HPDE6-E6E7 (cell line): ENCODE measurements around the gene FAM161A.
"Not testable (repeated sequence)": the region's sequence is repeated elsewhere in the genome, so short reads cannot be mapped to it uniquely, and the experiment has no call there.

Experiments used
- DNase-seq: peaks from one replicate; pipeline ENCODE4 v3.0.0; 2011; ENCODE audit warnings: missing footprints; ENCODE audit errors: extremely low spot score

The FAM161A gene, protein sequence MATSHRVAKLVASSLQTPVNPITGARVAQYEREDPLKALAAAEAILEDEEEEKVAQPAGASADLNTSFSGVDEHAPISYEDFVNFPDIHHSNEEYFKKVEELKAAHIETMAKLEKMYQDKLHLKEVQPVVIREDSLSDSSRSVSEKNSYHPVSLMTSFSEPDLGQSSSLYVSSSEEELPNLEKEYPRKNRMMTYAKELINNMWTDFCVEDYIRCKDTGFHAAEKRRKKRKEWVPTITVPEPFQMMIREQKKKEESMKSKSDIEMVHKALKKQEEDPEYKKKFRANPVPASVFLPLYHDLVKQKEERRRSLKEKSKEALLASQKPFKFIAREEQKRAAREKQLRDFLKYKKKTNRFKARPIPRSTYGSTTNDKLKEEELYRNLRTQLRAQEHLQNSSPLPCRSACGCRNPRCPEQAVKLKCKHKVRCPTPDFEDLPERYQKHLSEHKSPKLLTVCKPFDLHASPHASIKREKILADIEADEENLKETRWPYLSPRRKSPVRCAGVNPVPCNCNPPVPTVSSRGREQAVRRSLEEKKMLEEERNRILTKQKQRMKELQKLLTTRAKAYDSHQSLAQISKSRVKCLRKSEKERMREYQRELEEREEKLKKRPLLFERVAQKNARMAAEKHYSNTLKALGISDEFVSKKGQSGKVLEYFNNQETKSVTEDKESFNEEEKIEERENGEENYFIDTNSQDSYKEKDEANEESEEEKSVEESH

DNA sequence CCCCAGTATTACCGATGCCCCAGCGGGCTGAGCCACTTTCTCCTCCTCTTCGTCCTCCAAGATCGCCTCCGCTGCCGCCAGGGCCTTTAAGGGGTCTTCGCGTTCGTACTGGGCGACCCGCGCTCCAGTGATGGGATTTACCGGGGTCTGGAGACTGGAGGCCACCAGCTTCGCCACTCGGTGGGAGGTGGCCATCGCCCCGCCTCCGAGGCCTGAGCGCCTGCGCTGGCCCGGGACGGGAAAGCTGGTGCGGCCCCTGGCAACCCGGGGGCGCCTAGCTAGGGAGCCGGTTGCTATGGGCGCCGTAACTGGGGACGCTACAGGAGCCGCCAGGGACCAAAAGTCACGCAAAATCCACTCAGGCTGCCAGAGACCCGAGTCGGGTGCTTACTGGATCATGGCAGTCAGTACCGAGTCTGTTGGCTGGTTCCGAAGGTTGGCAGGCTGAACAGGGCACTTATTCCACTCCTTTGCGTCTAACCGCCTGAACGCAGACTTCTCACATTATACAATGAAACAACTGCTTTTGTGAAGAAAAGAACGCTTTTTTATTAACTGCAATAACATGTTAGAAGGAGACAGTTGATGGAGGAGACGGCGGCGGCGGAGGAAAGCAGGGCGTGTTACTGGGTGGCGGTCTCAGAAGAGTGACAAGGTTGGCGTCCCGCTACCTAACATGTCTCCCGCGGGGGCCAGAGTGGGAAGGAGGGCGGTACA is at the start of gene FAM161A:
TSS of gene FAM161A (minus strand) at position 214 of the 717 bp plus-strand sequence. CDS start at position 195, 19 bp downstream.
- DNase-seq, result peak; percentile 71

DNA sequence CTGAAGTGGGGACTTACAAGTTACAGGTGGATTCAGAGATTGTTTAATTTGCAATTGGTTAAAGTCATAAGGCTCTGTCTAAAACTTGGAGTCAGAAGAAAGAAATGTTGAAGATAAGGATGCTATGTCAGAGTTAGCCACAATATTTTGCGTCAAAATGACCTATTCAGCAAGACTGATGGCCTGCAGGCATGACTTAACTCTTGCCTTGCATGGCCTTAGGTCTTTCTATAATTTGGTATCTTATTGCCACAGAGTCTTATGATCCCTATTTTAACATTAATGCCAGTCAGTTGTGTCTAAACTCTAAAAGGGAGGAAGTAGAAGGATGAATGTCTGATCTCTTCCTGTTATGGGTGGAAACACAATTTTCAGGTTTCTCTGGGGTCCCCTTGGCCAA is 46.4 kb upstream of the FAM161A start:
- DNase-seq, result no peak

DNA sequence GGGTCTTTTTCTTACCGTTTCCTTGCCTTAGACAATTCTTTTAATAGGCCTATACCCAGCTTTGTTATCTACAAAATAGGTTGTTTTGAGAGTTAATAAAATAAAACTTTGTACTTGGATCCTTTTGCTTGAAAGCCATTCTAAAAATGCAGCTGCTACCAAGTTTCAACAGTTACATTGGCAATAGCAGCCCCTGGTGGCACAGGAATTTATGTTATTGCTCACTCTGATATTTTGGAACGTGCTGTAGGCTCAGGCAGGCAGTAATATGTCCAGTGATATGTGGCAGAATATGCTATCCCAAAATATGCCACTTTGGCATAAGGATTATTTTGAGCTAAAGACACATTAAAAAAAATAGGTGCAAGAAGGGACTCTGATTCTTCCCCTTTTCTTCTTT is 45.0 kb upstream of the FAM161A start:
- DNase-seq, result no peak

DNA sequence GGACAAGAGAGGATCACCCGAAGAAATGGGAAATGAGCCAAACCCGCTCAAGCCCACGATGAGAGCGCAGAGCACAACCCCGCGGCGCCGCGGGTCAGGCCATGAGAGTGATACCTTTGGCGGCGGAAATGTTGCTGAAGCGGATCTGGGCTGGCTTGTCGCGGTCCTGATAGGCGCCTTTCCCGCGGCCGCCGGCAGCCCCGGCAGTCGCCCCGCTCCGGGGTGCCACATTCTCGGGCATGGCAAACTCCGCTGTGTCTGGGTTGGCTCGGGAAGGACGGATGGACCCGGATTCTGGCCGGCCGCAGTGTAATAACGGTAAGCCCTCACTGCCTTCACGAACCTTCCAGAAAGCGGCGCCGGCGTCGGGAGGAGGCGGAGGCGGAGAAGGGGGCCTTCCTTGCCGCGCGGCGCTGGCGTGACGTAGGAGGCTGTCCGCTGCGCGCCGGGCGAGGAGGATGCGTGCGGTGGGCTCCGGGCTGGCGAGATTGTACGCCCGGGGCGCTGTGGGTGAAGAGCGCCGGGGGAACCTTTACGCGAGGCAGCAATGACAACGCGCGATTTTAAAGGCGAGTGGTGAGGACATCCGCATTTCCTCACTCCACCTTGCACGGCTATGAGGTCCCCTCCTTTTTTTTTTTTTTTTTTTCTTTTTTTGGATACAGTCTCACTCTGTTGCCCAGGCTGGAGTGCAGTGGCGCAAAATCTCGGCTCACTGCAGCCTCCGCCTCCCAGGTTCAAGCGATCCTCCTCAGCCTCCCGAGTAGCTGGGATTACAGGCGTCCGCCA is 34.6 kb upstream of the FAM161A start, which contains the start of gene CCT4:
TSS of gene CCT4 (minus strand) at position 390 of the 789 bp plus-strand sequence. CDS start at position 241, 149 bp downstream.
- DNase-seq, result peak; percentile 45

DNA sequence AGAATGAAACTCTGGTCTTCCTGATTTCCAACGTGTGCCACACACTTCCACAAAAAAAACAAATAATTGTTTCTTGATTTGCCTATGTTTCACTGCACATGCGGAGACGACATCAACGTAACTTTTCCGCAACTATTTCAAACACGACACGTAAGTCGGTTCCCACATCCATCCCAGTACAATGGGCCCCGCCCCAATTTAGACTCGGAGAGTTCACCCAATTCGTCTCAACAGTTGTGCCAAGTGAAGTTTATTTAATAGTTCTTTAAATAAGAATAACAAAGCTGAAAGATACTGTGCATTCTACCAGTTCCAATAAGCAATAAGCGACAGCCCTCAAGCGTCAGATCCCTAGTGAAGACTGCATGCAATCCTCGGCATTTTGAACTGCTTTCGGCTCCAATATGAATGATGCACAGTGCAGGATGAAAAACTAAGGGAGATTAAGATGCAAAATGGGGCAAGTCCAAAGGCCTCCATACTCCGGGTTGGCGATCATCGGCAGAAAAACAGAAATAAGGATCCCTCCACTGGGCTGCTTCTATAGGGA is 33.9 kb upstream of the FAM161A start:
- no peak for DNase-seq

DNA sequence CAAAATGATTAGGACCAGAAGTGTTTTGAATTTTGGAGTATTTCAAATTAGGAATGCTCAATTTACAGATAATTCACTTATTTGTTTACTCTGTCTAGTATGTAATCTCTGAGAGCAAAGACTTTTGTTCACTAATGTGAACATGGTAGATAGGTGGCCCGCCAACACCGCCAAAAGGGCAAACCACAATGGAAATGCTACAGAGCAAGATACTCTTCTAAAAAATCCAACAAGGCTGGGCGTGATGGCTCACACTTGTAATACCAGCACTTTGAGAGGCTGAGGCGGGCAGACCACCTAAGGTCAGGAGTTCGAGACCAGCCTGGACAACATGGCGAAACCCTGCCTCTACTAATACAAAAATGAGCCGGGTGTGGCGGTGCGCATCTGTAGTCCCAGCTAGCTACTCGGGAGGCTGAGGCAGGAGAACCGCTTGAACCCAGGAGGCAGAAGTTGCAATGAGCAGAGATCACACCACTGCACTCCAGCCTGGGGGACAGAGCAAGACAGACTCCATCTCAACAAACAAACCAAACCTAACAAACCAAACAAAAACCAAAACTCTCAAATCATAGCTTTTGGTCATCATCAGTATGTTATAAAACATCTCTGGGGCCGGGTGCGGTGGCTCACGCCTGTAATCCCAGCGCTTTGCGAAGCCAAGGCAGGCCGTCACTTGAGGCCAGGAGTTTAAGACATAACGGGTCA is 32.2 kb upstream of the FAM161A start:
- no peak for DNase-seq

GRCh38 chr2:61882850-61883249 is 29.0 kb upstream of the FAM161A start:
- no peak for DNase-seq

DNA sequence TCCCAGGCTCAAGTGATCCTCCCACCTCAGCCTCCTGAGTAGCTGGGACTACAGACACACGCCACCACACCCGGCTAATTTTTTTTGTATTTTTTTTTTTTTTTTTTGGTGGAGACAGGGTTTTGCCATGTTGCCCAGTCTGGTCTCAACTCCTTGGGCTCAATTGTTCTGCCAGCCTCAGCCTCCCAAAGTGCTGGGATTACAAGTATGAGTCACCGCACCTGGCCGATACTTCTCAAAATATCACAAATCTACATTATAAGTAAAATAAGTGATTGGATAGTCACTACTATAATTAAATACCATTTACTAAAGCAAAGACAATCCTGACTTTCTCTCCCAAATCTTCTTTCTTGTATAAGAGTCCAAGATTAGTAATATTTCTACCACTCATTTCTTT is 25.5 kb upstream of the FAM161A start:
- not testable (repeated sequence) for DNase-seq

DNA sequence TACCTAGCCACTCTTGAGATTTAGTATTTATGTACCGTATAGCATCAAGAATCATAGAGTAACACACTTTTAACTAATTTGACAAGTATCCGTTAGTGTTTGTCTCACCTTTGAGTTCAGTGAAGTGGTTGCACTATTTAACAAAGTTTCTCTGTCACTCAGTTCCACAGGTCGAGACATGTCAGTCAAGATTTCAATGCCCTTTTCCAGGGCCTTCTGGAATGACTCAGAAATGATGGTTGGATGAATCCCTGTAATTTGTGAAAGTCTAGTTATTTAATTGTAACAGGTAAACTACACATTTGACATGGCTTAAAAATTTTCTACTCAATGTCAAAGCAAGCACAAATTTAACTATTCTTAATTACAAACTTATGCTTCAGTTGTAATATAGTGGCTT is 24.9 kb upstream of the FAM161A start:
- DNase-seq, result peak; percentile 55

GRCh38 chr2:61877571-61878245 is 23.8 kb upstream of the FAM161A start:
- DNase-seq, result no peak

DNA sequence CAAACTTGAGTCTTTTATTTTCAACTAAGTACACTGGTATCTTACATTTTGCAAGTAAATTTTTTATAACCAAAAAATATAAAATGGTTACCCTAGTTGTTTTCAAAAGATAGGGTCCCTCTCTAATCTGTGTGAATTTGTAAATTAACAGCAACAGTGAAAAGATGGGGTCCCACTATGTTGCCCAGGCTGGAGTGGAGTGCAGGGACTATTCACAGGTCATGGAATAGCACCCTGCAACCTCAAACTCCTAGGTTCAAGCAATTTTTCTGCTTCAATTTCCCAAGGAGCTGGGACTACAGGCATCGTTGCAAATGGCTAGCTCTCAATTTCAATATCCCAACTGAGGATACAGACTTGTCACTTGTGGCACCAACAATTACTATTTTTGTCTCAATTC is 22.5 kb upstream of the FAM161A start:
- no peak for DNase-seq

DNA sequence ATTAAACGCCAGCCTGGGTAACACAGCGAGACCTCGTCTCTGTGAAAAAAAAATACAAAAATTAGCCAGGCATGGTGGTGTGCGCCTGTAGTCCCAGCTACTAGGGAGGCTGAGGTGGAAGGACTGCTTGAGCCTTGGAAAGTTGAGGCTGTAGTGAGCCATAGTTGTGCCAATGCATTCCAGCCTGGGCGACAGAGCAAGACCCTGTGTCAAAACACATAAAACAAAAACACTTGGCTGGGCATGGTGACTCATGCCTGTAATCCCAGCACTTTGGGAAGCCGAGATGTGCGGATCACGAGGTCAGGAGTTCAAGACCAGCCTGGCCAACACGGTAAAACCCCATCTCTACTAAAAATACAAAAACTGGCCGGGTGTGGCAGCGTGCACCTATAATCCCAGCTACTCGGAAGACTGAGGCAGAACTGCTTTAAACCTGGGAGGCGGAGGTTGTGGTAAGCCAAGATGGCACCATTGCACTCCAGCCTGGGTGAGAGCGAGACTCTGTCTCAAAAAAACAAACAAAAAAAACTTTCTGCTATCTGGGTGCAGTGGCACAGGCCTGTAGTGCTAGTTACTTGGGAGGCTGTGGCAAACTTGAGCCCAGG is 12.7 kb upstream of the FAM161A start:
- not testable (repeated sequence) for DNase-seq

DNA sequence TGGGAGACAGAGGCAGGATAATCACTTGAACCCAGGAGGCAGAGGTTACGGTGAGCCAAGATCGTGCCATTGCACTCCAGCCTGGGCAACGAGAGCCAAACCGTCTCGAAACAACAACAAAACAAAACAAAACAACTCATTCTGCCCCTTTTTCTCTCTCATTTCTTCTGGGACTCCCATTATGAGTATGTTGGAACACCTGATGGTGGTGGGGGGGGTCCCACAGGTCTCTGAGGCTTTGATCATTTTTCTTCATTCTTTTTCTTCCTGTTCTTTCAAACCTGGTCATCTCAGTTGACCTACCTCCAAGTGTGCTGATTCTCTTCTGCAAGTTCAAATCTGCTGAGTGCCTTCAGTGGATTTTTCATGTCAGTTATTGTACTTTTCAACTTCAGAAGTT is 8.2 kb upstream of the FAM161A start:
- DNase-seq, result no peak

DNA sequence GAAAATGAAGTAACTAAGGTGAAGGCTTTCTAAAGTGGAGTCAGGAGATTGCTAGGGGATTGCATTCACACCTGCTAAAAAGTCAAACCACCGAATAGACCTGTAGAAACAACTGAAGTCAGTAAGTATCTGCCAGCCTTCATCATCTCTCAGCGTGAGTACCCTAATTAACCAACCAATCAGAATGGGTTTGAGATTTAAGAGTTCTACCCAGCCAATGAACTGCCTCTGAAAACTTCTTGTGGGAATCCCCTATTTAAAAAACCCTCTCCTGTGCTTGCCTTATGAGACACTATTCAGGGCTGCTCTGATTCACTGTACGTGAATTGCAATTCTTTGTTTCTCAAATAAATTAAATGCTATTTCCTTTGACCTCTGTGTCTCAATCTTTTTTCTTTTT is 3.4 kb upstream of the FAM161A start:
- no peak for DNase-seq

DNA sequence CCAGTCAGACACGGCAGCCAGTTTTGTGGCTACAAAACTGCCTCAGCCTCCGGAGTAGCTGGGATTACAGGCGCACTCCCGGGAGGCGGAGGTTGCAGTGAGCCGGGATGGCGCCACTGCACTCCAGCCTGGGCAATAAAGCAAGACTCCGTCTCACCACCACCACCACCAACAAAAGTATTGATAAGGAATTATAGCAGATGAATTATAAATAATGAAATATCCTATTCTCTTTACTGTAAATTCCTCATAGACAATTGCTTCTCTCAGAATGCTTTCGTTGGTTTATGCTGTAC is 1.4 kb upstream of the FAM161A start:
- DNase-seq, result no peak

DNA sequence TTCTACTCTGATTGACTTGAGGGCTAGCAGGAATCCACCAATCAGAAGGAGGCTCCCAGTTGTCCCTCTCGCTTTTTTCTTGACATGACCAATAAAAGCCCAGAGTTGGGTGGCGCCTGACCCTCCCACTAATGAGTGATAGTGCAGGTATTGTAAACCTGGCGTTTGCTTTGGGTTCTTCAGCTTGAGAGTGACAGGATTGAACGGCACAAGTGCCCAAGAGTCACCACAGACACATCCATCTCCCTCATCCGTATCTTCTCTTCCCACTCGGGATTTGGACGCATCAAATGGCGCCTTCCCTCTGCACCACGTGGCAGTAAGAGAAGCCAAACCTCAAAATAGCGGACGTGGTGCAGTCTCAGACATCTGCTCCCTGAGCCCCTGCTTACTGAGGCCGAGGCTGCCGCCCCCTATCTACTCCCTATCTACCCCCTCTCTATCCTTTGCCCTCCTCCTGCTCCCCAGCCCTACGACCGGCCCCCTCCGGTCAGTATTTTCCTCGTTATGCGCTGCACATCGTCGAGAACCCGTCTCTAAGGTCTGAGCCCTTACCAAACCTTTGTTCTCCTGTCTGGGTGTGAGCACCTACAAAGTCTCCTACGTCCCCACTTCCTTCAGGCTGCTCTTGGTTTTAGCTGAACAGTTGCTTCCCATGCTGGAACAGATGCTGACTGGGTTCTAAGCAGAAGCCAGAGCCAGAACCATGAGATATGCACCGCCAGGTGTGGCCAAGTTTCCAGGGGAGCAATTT is 881 bp upstream of the FAM161A start:
- DNase-seq, result peak; percentile 99

DNA sequence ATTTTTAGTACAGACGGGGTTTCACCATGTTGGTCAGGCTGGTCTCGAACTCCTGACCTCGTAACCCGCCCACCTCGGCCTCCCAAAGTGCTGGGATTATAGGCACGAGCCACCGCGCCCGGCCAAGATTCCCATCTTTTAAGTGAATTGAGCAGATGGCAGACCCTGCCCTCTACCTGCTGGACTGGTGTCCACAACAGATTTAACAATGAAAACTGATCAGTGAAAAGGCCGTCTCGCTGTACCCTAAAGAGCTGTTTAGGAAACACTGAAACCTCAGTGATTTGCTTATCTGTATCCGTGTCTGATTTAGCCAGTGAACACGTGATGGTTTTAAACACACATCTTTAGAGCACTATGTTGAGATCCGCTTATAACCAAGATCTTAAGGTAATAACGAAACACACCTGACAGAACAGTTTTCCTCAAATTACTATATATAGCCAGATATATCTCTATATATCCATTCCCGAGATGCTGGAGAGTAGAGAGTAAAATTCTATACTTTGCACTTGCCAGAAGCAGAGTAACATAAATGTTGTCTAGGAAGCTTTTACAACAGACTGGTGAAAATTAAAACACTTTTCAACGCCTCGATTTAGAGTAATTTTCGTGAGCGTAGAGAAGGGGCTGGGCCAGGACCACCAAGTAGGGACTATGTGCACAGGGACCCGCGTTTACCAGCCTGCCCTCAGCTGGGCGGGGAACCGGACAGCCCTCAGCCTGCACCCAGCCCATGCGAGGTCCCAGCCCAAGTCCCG is 594 bp downstream of the FAM161A start:
- DNase-seq, result peak; percentile 69

GRCh38 chr2:61851270-61851669 is 2.6 kb downstream of the FAM161A start:
- not testable (repeated sequence) for DNase-seq
